BJ (cell line): ENCODE data around the gene SCAMP5. TPM values are rescaled to one million over a fixed set of nuclear protein-coding genes. Genes with fewer than 3 reads are reported as not detected.

Experiments used
- CTCF ChIA-PET: fragments of 350-600 bp; formaldehyde crosslinking; extraction: SDS; loops from one replicate; lab custom pipeline; 2021; ENCODE audit warnings: antibody characterized with exemption, inconsistent platforms; lab: Yijun Ruan, JAX
- POLR2A ChIA-PET: fragments of 300-600 bp; sonication (Branson Sonifier 250); formaldehyde crosslinking; extraction: SDS; loops from one replicate; lab custom pipeline; 2021; ENCODE audit warnings: antibody characterized with exemption; lab: Charles Lee
- DNase-seq: peaks from one replicate; pipeline ENCODE4 v3.0.0-alpha.2; 2011; ENCODE audit warnings: low read depth
- H3K27me3 ChIP-seq: 2 replicates; pipeline ENCODE4 v1.6.0; 2011; ENCODE audit warnings: low read length; ENCODE audit not compliant: control insufficient read depth, insufficient read depth
- H3K36me3 ChIP-seq: 2 replicates; pipeline ENCODE4 v1.5.1; 2011; ENCODE audit warnings: low read length; ENCODE audit not compliant: control insufficient read depth, insufficient read depth
- H3K4me3 ChIP-seq: 2 replicates; pipeline ENCODE4 v1.5.1; 2011; ENCODE audit warnings: low read depth, mild to moderate bottlenecking, control low read depth, low read length
- polyA plus RNA-seq: library from polyadenylated mRNA; depleted of rRNA; stranded (reverse); fragments of >200 nt; gene quantifications from 2 replicates; pipeline ENCODE4 v1.2.3, GENCODE V29; 2011
- TF ChIP-seq, protein P1 (sequence below): IDR thresholded peaks from 2 replicates; pipeline ENCODE4 v1.5.1; 2011; ENCODE audit warnings: low read depth, mild to moderate bottlenecking, control low read depth, inconsistent platforms, low read length, moderate library complexity; ENCODE audit not compliant: insufficient read depth

SCAMP5 gene
- polyA plus RNA-seq, 1 experiment: 3.6 TPM

DNA sequence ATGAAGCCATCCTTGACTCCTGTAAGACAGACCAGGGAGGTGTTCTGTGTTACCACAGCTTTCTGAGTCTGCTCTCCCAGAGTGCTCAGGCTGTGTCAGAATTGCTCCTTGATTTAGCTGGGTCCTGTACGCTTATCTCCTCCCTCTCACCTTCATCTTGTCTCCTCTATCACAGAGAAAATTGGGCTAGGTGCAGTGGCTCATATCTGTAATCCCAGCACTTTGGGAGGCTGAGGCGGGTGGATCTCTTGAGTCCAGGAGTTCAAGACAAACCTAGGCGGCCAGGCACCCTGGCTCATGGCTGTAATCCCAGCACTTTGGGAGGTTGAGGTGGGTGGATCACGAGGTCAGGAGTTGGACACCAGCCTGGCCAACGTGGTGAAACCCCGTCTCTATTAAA, 5.9 kb downstream of the SCAMP5 start:
- POLR2A ChIA-PET: no interaction called here
- CTCF ChIA-PET: no interaction called here

DNA sequence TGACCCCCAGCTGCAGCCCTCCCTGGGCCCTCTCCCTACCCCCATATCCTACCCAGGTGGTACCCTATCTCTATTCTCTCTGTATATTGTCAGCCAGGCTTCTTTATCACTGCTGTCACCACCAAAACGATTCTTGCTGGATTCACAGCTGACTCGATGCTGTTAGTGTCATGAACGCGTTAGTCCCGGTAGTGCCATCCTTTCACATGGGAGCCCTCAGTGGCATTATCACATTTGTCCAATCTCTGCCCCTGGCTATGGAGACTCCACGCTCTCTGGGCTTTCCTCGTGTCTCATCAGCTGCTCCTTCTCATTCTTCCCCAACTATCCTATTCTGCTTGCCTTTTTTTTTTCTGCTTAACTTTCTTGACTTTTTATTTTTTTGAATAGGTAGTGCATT, 7.0 kb downstream of the SCAMP5 start:
- ChIA-PET CTCF (no interaction called here), POLR2A (no interaction called here)
- TF ChIP-seq, protein P1, sequence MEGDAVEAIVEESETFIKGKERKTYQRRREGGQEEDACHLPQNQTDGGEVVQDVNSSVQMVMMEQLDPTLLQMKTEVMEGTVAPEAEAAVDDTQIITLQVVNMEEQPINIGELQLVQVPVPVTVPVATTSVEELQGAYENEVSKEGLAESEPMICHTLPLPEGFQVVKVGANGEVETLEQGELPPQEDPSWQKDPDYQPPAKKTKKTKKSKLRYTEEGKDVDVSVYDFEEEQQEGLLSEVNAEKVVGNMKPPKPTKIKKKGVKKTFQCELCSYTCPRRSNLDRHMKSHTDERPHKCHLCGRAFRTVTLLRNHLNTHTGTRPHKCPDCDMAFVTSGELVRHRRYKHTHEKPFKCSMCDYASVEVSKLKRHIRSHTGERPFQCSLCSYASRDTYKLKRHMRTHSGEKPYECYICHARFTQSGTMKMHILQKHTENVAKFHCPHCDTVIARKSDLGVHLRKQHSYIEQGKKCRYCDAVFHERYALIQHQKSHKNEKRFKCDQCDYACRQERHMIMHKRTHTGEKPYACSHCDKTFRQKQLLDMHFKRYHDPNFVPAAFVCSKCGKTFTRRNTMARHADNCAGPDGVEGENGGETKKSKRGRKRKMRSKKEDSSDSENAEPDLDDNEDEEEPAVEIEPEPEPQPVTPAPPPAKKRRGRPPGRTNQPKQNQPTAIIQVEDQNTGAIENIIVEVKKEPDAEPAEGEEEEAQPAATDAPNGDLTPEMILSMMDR: no peak
- no peaks in the 10 kb centered on the region for H3K36me3 ChIP-seq
- DNase-seq: no peak
- no peak overlapping the region for H3K4me3 ChIP-seq
- peaks cover 3% of the 10 kb centered on the region for H3K27me3 ChIP-seq

More for the DNA sequence above, 5.9 kb downstream of the SCAMP5 start:
- no peak for DNase-seq
- peaks cover 12% of the 10 kb centered on the region for H3K27me3 ChIP-seq
- TF ChIP-seq, protein P1: no peak
- H3K4me3 ChIP-seq: no peak overlapping the region
- no peaks in the 10 kb centered on the region for H3K36me3 ChIP-seq

DNA sequence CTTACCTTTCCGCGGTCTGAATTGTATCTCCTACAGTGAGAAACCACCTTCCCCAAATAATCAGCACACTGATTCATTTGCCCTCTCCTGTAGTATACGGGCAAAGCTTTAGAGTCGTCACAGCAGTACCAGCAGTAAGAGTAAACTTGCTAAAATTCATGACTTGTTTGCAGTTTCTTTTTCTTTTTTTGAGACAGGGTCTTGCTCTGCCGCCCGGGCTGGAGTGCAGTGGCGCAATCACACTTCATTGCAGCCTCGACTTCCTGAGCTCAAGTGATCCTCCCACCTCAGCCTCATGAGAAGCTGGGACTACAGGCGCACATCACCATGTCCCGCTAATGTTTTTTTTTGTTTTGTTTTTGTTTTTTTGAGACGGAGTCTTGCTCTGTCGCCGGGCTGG, 11.9 kb downstream of the SCAMP5 start:
- TF ChIP-seq, protein P1: no peak
- ChIA-PET POLR2A (no interaction called here), CTCF (no interaction called here)
- no peak for DNase-seq
- H3K27me3 ChIP-seq: peaks cover 10% of the 10 kb centered on the region
- H3K4me3 ChIP-seq: no peak overlapping the region
- no peaks in the 10 kb centered on the region for H3K36me3 ChIP-seq

DNA sequence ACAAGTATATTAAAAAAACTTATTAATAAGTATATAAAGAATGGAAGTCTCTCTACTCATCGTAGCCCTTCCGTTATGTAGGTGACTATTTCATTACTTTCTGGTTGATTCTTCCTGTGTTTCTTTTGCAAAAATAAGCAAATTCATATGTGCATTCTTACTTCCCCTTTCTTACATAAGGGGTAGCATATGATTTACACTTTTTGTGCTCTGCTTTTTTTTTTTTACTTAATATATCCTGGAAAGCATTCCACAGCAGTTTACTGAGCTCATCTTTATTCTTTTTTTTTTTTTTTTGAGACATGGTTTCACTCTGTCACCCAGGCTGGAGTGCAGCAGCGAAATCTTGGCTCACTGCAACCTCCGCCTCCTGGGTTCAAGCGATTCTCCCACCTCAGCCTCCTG, 12.9 kb downstream of the SCAMP5 start:
- POLR2A ChIA-PET: no interaction called here
- DNase-seq: no peak
- H3K27me3 ChIP-seq: peaks cover 12% of the 10 kb centered on the region
- CTCF ChIA-PET: no interaction called here
- H3K36me3 ChIP-seq: no peaks in the 10 kb centered on the region
- TF ChIP-seq, protein P1: no peak
- no peak overlapping the region for H3K4me3 ChIP-seq

DNA sequence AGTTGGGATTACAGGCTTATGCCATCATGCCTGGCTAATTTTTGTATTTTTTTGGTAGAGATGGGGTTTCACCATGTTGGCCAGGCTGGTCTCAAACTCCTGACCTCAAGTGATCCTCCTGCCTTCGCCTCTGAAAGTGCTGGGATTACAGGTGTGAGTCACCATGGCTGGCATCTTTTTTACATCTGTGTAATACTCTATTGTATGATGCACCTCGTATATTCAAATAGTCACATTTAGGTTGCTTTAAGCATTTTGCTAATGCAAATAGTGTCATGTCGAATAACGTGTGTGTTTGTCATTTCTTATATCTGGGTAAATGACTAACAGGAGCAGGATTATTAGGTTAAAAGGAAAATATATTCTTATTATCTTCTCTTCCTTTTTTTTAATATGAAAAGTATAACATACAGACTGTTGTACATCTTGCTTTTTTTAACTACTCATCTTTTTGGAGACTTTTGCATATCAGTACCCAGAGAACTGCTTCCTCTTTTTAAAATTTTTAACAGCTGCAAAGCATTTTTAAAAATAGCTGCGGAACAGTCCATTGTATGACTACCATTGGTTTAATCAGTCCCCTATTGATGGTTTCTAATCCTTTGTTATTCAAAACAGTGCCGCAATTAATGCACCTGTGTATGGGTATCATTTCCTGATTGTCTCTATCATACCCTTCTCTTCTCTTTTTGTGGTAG, 13.4 kb downstream of the SCAMP5 start:
- DNase-seq: no peak
- TF ChIP-seq, protein P1: no peak
- Histone ChIP-seq H3K27me3 (peaks cover 12% of the 10 kb centered on the region), H3K36me3 (no peaks in the 10 kb centered on the region), H3K4me3 (no peak overlapping the region)
- ChIA-PET POLR2A (no interaction called here), CTCF (no interaction called here)
